Astrocyte (in vitro differentiated cells and primary cell): Measurements from ENCODE around the gene GDF11. TPM values are rescaled to one million over a fixed set of nuclear protein-coding genes. Genes with fewer than 3 reads are reported as not detected.

ENCODE experiments used
- DNase-seq: peaks from one replicate; pipeline ENCODE4 v3.0.0-alpha.2; 2010; ENCODE audit warnings: low read depth
- FAIRE-seq: peaks from 2 replicates; lab custom pipeline; 2011; peaks lifted over from hg19 to GRCh38; lab: Jason Lieb, UNC
- H2AFZ ChIP-seq: 2 replicates; pipeline ENCODE4 v1.6.0; 2012; ENCODE audit warnings: low read depth, low read length, inconsistent platforms
- H3K27ac ChIP-seq: 2 replicates; pipeline ENCODE4 v1.5.1; 2011; ENCODE audit warnings: low read depth, low read length, inconsistent platforms
- H3K27me3 ChIP-seq: 2 replicates; pipeline ENCODE4 v1.6.0; 2011; ENCODE audit warnings: low read length, inconsistent platforms; ENCODE audit not compliant: insufficient read depth
- H3K36me3 ChIP-seq: 2 replicates; pipeline ENCODE4 v1.5.1; 2011; ENCODE audit warnings: low read length, inconsistent platforms; ENCODE audit not compliant: insufficient read depth
- H3K4me1 ChIP-seq: 2 replicates; pipeline ENCODE4 v1.5.1; 2011; ENCODE audit warnings: low read length, inconsistent platforms; ENCODE audit not compliant: insufficient read depth
- H3K4me2 ChIP-seq: 2 replicates; pipeline ENCODE4 v1.6.0; 2012; ENCODE audit warnings: low read length, inconsistent platforms
- H3K4me3 ChIP-seq: 2 replicates; pipeline ENCODE4 v1.5.1; 2011; ENCODE audit warnings: low read depth, mild to moderate bottlenecking, low read length, inconsistent platforms; ENCODE audit not compliant: insufficient read depth
- H3K79me2 ChIP-seq: 2 replicates; pipeline ENCODE4 v1.6.0; 2012; ENCODE audit warnings: mild to moderate bottlenecking, low read length, inconsistent platforms; ENCODE audit not compliant: insufficient read depth
- H3K9ac ChIP-seq: 2 replicates; pipeline ENCODE4 v1.6.0; 2012; ENCODE audit warnings: mild to moderate bottlenecking, low read length, inconsistent platforms
- H3K9me3 ChIP-seq: 2 replicates; pipeline ENCODE4 v1.5.1; 2012; ENCODE audit warnings: low read depth, mild to moderate bottlenecking, low read length, inconsistent platforms; ENCODE audit not compliant: insufficient read depth
- H4K20me1 ChIP-seq: 2 replicates; pipeline ENCODE4 v1.6.0; 2012; ENCODE audit warnings: low read length, inconsistent platforms; ENCODE audit not compliant: insufficient read depth
- H3K27ac Mint-ChIP-seq: one replicate; pipeline ENCODE4 v1.8.0; 2021; ENCODE audit warnings: mild to moderate bottlenecking, mixed read lengths; ENCODE audit not compliant: unreplicated experiment
- H3K27me3 Mint-ChIP-seq: one replicate; pipeline ENCODE4 v1.8.0; 2021; ENCODE audit warnings: low read depth, mixed read lengths; ENCODE audit not compliant: unreplicated experiment
- H3K36me3 Mint-ChIP-seq: one replicate; pipeline ENCODE4 v1.8.0; 2021; ENCODE audit warnings: low read depth, mixed read lengths; ENCODE audit not compliant: unreplicated experiment
- H3K4me1 Mint-ChIP-seq: one replicate; pipeline ENCODE4 v1.8.0; 2021; ENCODE audit warnings: low read depth, mixed read lengths; ENCODE audit not compliant: unreplicated experiment
- H3K4me3 Mint-ChIP-seq: one replicate; pipeline ENCODE4 v1.8.0; 2021; ENCODE audit warnings: mild to moderate bottlenecking, moderate library complexity, mixed read lengths; ENCODE audit not compliant: unreplicated experiment
- H3K9me3 Mint-ChIP-seq: one replicate; pipeline ENCODE4 v1.8.0; 2021; ENCODE audit warnings: mild to moderate bottlenecking, mixed read lengths; ENCODE audit not compliant: unreplicated experiment
- CTCF ChIP-seq: IDR thresholded peaks from 2 replicates; pipeline ENCODE4 v1.5.1; 2011; ENCODE audit warnings: low read depth, mild to moderate bottlenecking, inconsistent platforms, low read length, moderate library complexity; ENCODE audit not compliant: insufficient read depth
- EZH2 ChIP-seq: IDR thresholded peaks from 2 replicates; pipeline ENCODE4 v1.6.1; 2012; ENCODE audit warnings: mild to moderate bottlenecking, low read length, inconsistent platforms; ENCODE audit not compliant: insufficient read depth
- total RNA-seq: library from RNA; stranded (reverse); gene quantifications from 2 replicates; pipeline ENCODE4 v1.2.1, GENCODE V29; 2021

The GDF11 gene
- total RNA-seq, 1 donor from 2014 or later = 28.9 TPM

GRCh38 chr12:55723516-55724225 is 19.3 kb upstream of the GDF11 start:
- Histone ChIP-seq H3K4me1 (peaks cover 57% of the 10 kb centered on the region), H3K9ac (no peak overlapping the region), H3K9me3 (no peaks in the 10 kb centered on the region), H3K79me2 (peaks cover 44% of the 10 kb centered on the region), H3K27ac (no peak overlapping the region), H3K36me3 (peaks cover 29% of the 10 kb centered on the region), H2AFZ (no peak overlapping the region), H3K4me3 (no peak overlapping the region), H3K27me3 (no peaks in the 10 kb centered on the region), H4K20me1 (peaks cover 62% of the 10 kb centered on the region), H3K4me2 (peak overlapping the region; percentile 4)
- H3K4me1 Mint-ChIP-seq = peaks cover 36% of the 10 kb centered on the region
- H3K9me3 Mint-ChIP-seq = no peaks in the 10 kb centered on the region
- DNase-seq (no peak), FAIRE-seq (no peak)
- H3K27me3 Mint-ChIP-seq = no peaks in the 10 kb centered on the region
- TF ChIP-seq CTCF (no peak), EZH2 (no peak)
- H3K27ac Mint-ChIP-seq = peak overlapping the region; percentile 9
- peaks cover 21% of the 10 kb centered on the region for H3K36me3 Mint-ChIP-seq
- peak overlapping the region; percentile 60 for H3K4me3 Mint-ChIP-seq

- peaks cover 33% of the 10 kb centered on the region for H3K4me1 Mint-ChIP-seq
- no peak overlapping the region for H3K4me3 ChIP-seq
- TF ChIP-seq CTCF = peak; percentile 47
- TF ChIP-seq EZH2 = no peak
- no peak overlapping the region for H2AFZ ChIP-seq
- H3K79me2 ChIP-seq = peaks cover 46% of the 10 kb centered on the region
- H3K4me1 ChIP-seq = peaks cover 50% of the 10 kb centered on the region
- H3K27ac ChIP-seq = no peak overlapping the region
- H3K9me3 Mint-ChIP-seq = no peaks in the 10 kb centered on the region
- peaks cover 29% of the 10 kb centered on the region for H3K36me3 ChIP-seq
- FAIRE-seq = no peak
- peaks cover 62% of the 10 kb centered on the region for H4K20me1 ChIP-seq
- H3K4me3 Mint-ChIP-seq = peak overlapping the region; percentile 40
- peak overlapping the region; percentile 99 for H3K4me2 ChIP-seq
- no peaks in the 10 kb centered on the region for H3K9me3 ChIP-seq
- H3K27ac Mint-ChIP-seq = peak overlapping the region; percentile 80
- no peak overlapping the region for H3K9ac ChIP-seq
- H3K27me3 Mint-ChIP-seq = no peaks in the 10 kb centered on the region
- peak; percentile 38 for DNase-seq
- peaks cover 21% of the 10 kb centered on the region for H3K36me3 Mint-ChIP-seq
- H3K27me3 ChIP-seq = no peaks in the 10 kb centered on the region
Measured at GRCh38 chr12:55724226-55724939, 18.5 kb upstream of the GDF11 start.
